GM18502 (cell line): Measurements from ENCODE around the gene DOC2B.
"Not testable (repeated sequence)": the region's sequence is repeated elsewhere in the genome, so short reads cannot be mapped to it uniquely, and the experiment has no call there.

Source experiments
- ATAC-seq: cut with Tn5 transposase; IDR thresholded peaks from one replicate; pipeline ENCODE4 v1.9.1; 2021; ENCODE audit warnings: mild to moderate bottlenecking; ENCODE audit not compliant: unreplicated experiment, poor library complexity

The DOC2B gene

GRCh38 chr17:118339-118917, 63.0 kb downstream of the DOC2B start:
- ATAC-seq = not testable (repeated sequence)

GRCh38 chr17:113111-113510, 68.3 kb downstream of the DOC2B start:
- not testable (repeated sequence) for ATAC-seq
